GM18870 (cell line): ENCODE results near the gene HRH2.
"Not testable (repeated sequence)": the region's sequence is repeated elsewhere in the genome, so short reads cannot be mapped to it uniquely, and the experiment has no call there.

Experiments
- ATAC-seq: cut with Tn5 transposase; IDR thresholded peaks from one replicate; pipeline ENCODE4 v1.9.1; 2021; ENCODE audit warnings: moderate library complexity; ENCODE audit not compliant: unreplicated experiment

The HRH2 gene

DNA sequence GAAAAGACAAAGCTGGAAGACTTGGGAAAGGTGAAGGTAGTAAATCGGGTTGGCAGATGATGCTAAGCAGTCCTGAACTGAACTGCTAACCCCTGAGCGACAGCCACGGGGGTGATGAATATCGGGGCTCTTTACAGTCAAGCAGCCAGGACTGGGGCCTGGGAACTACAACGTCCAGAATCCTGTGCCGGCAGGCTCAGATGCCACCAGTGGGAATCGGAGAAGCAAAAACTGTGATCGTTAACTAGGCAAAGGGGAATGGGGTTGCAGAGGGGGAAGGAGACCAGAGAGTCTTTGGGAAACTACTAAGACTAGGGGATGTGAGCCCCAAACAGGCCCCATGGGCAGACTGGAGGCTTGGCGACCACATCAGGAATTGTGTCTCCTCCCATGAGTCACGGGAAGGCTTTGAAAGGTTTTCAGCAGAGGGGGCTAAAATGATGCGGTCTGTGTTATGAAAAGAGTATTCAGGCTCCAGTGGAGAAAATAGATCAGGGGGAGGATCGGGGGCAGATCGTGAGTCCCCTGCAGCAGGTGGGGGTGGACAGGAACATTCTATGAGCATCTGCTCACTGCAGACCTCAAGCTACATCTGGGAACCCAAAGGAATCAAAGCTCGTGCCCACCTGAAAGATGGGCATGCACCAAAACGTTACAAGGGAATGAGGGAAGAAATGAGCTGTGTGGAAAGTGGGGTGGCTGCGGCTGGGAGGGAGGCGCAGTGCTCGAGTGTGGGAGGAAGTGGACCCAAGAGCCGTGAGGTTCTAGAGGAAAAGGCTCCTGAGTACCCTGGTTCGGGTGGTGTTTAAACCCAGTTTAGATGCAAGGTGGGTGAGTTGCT is 53.8 kb downstream of the HRH2 start:
- ATAC-seq, result no peak

DNA sequence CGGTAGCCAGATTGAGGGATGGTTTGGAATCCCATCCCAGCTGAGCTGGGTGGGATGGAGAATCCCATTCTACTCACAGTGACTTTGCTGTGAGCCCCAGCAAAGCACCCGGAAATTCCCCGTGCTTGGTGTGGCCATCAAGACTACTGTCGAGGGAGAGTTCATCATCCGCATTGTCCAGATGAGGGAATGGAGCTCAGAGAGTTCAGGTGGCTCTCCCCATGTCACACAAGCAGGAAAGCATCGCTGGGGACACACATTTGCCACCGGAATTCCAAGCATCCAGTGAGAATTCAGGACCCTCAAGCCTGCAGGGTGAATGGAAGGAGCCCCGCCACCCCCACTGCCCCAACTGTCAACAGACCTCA is 54.4 kb downstream of the HRH2 start:
- no peak for ATAC-seq

DNA sequence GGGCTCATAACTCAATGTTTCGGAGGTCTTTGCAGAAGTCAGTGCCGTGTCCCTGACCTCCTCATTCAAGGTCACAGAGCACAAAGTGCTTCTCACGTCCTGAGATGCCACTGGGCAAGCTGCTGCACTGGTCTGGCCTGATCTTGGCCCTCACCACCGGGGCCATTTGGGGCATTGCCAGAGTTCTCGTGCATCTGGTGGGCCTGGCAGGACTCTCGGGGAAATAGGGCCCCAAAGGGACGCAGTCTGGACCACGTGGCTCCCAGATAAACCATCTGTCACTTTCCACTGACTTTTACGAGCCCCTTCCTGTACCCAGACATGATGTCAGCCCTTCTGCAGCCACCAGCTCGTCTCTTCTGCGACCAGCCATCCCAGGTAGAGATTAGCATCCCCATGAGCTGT is 54.8 kb downstream of the HRH2 start:
- ATAC-seq, result no peak

DNA sequence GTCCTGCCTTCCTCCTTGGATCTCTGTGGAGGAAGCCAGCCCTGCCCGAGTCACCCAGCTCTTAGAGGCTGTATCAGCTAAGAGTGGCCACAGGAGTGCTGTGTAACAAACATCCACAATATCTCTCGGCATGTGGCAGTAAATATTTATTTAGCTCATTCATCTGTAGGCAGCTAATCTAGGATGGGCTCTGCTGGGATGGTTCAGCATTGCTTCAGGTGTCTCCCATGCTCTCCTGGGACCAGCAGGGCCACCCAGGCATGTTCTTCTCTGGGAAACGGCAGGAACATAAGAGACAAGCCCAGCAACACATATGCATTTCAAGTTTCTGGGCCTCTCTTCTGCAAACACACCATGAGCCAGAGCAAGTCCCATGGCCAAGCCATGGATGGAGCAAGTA is 56.1 kb downstream of the HRH2 start:
- no peak for ATAC-seq

DNA sequence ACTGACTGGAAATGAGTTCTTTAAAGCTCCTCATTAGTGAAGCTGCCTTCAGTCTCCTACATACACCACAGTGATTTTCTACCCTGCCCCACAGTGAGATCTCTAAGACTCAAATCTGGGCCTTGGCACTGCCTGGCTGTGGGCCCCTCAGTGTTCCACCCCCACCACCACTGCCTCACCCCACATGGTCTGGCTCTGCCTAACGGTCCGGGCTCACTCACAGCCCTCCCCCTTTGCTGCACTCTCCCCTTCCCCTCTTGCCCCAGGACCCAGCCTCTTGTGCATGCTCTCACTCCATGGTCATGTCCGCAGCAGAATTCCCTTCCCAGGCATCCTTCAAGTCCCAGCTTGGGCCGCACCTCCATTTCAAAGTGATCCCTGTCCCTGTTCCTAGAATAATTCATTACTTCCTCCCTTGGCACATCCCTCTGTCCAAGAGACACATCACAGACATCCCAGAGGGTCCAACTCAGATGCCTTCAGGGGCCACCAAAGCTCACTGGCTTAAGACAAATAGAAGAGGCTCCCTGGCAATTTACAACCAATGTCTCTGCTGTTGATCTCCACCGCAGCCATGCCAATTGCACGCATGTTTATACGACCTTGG is 56.7 kb downstream of the HRH2 start:
- no peak for ATAC-seq

GRCh38 chr5:175715627-175716522 is 58.0 kb downstream of the HRH2 start:
- no peak for ATAC-seq

GRCh38 chr5:175717837-175718236 is 60.0 kb downstream of the HRH2 start:
- no peak for ATAC-seq

DNA sequence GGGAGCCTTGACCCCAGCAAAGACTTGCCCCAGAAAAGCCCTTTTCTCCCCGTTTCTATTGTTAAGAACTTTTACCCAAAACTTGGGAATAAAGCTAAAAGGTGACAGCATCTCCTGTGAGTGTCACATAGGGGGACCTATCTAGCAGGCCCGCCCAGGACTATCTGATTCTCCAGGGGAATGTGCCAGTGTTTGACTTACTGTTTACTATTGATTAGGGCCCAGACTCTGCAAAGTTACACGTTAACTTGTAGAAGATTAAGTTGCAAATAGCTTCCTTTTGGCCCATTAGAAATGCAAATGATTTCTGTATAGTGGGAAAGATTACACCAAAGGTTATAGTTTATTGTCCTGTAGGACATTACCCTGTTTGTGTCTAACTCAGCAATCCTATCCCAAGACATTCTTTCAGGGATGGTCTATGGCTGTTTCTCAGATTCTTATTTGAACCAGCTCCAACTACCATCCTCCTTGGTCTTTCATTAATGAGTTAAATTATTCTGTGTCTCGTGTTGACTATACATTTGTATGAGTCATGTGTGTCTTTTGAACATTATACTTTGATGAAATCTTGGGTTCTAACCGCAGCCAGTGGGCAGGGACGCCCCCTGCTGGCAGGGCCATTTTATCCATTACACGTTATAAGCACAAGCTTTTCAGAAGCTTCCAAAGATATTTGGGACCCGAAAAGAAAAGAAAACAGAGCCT is 60.7 kb downstream of the HRH2 start:
- ATAC-seq, result no peak

DNA sequence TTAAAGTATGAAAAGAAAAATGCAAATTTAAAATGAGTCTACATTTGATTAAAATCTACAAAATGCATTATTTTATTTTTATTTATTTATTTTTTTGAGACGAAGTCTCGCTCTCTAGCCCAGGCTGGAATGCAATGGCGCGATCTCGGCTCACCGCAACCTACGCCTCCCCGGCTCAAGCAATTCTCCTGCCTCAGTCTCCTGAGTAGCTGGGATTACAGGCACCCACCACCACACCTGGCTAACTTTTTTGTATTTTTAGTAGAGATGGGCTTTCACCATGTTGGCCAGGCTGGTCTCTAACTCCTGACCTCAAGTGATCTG is 61.2 kb downstream of the HRH2 start:
- not testable (repeated sequence) for ATAC-seq

DNA sequence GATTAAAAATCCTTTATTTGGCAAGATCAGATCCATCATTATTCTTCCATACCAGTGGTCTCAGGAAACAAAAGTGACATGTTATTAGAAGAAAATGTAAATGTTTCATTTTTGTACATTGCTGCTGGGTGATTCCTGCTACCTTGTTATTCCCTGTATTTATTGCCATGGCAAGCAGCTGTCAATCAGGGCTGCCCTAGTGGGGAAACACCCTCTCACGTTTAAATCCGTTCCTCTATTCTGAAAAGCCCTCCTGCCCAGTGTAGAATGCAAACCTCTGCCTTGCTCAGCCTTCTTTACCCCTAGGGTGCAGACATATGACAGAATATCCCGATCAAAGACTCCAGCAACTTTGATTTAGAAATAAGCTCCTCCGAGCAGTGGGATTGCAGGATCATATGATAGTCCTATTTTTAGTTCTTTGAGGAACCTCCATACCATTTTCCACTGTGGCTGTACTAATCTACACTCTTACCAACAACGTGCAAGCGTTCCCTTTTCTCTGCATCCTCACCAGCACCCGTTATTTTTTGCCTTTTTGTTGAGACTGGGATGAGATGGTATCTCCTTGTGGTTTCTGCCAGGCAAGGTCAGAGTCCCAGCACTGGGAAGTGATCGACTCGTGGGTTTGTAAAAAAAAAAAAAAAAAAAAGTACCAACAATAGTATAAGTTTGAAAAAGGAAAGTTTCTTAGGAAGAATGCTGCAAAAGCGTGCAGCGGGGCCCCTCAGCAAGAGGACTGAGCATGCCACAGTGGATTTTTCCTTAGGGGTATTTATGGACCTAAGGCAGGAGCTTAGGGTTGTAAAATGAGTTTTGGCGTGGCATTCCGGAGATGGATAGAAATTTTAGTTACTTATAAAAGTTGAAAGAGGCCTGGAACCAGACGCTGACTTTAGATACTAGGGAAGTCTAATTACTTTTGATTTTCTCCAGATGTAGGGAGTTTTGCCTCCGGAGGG is 66.7 kb downstream of the HRH2 start:
- no peak for ATAC-seq

- ATAC-seq, result no peak
These were observed 70.4 kb downstream of the HRH2 start for GRCh38 chr5:175728316-175728715.

DNA sequence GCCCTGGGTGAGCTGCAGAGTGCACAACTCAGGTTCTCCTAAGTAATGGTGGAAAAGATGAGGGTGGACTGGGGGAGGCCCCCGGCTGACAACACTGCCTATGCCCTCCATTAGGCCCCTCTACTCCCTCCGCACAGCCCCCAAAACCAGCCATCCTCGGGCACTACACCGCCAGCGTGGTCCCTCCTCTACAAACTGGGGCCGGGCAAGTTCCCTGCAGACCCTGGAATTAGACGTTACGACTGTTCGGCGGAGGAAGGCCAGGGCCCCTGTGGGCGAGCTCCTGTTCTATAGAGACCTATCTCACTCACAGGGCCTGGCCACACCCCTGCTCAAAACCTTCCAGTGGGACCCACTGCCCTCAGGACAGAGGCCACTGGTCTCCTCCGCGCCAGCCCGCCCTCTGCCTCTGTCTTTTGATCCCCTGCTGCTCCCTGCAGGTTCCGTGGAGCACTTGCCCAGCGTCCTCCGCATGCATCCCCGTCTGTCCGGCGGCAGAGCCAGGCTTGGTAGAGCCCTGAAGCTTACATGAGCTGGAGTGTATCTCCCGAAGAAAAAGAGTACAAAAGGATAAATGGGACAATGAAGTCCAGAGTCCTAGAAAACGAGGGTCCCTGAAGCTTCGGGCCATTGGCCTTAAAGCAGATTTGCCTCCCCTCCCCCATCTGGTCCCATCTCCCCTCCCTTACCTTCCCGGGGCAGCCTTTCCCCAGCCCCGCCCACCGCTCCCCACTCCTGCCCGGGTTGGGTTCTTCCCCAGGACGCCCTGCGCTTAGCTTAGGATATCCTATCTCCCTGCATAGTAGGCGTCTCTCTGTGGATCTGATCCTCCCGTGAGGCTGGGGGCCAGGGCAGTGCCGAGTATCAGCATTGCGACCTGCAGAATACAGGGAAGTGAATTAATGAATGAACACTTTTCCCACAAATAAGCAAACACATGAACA is 71.3 kb downstream of the HRH2 start:
- no peak for ATAC-seq

DNA sequence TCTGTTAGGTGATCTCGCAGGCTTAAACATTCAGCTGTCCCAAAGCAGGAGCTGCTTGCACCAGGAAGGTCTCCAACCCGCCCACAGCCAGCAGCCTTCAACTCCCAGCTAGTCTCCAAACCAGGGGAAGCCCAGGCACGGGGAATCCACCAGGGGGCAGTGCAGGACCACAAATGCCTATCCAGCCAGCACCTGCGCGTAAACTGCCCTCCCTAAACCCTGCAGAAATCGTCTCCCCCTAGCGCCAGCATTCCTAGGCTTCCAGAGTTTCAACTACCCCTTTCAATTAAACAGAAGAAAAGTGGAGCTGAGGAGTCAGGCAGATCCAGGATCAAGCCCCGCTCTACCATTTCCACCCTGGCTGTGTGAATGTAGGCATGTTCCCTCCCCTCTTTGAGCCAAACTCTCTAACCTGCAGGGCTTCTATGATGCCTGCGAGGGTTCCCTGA is 72.0 kb downstream of the HRH2 start:
- peak; percentile 80 for ATAC-seq

DNA sequence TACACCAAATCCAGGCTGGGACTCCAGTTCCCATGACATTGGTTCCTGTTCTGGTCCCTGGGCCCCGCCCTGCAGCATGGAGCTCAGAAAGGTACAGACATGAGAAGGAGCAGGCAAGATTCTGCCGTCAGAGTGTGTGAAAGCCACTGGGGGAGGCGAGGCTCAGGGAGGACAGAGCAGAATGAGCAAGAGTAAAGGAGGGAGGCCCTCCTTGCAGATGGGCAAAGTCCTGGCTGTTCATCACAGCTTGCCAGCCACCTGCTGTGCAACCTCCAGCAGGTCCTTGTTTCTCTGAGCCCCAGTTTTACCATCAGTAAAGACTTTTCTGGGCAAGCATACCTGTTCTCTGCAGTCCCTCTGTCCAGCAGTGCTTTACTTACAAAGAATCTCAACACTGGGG is 73.3 kb downstream of the HRH2 start:
- ATAC-seq, result no peak

DNA sequence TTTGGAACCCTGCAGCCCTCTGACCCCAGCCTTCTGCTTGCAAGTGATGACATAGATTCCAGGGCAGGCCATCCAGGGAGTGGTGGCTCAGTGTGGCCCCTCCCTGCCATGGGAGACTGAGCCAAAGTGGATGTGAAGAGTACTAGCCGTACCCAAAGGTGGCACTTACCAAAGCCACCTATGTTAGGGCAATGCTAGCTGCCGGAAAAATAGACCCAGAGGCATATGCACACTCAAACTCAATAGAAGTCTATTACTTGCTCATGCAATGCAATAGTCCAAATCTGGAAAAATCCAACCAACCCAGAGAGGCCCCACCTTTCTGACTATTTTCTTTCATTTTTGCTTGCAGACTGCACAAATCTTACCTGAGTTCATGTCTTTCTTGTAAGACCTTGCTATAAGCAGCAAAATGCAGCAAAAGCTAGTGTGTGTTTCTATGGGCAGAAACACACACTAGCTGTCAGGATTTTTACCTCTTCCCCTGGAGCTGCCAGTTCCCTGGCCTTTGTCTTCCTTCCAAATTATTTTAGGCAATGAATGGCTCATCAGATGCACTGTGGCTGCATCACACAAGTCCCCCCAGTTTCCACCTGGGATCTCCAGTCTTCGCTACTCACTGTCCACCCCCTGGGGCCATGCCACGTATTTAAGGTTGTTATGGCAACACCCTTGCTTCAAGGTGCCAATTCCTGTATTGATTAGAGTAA is 74.0 kb downstream of the HRH2 start:
- ATAC-seq, result no peak

- ATAC-seq, result no peak
These were observed 75.1 kb downstream of the HRH2 start for GRCh38 chr5:175733017-175733416.

DNA sequence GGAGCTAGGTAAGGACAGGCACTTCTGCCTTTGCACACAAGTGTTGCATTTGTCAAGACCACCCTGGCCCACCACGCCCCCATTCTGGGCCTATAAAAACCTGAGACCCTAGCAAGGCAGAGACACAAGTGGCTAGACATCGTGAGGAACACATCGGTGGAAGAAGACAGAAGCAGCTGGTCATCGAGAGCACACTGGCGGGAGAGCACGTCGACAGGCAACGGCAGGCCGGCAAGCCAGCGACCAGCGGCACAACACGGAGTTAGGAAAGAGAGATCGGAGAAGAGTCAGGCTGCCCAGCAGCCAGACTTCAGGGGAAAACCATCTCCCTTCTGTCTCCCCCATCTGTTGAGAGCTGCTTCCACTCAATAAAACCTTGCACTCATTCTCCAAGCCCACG is 76.1 kb downstream of the HRH2 start:
- ATAC-seq, result no peak

GRCh38 chr5:175734501-175734900 is 76.6 kb downstream of the HRH2 start:
- no peak for ATAC-seq
